Measurements from ENCODE around the gene PVALEF. TPM values are rescaled to one million over a fixed set of nuclear protein-coding genes. Genes with fewer than 3 reads are reported as not detected.
A peak's percentile ranks its signal among the peaks of the same experiment; 100 is the strongest.

The PVALEF gene
- total and polyA plus RNA-seq, 2 donors (not counting 3 experiments of a cell fraction or from before 2014, with no cell fraction given) = not detected

DNA sequence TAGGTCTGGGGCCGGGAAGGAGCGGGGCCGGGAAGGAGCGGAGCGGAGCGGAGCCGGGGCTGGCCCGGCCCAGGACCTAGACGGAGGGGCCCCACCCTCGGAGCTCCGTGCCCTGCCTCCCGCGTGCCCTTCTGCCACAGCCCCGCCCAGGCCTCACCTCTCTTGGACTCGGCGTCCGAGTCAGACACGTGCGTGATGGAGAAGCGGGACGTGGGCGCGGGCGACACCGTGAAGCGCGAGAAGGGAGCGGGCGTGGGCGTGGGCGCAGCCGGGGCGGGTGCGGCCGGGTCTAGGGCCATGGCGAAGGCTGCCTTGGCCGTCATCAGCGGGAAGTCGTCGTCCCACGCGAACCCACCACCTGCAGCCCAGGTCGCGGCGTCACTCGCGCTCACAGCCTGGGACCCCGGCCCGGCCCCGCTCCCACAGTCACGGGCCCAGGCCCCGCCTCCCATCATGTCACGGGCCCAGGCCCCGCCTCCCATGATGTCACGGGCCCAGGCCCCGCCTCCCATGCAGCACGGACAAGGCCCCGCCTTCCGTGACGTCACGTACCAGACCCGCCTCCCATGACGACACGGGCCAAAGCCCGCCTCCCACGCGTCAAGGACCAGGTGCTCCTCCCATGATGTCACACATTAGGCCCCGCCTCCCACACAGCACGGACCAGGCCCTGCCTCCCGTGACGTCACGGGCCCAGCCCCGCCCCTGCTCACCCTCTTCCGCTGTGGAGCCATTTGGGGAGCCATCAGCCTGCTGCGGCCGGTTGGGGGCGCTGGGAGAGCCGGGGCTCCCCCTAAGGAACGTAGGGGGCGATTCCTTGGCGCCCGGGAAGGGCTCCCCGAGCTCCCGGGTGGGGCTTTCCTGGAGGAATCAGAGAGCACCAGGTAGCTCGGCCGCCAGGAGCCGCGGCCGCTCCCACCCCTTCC, 45.8 kb upstream of the PVALEF start:
- TF ChIP-seq JUN (IDR thresholded peaks at IDR 0.05; ENCODE audit: borderline replicate concordance, insufficient read depth, insufficient read length, low read depth) (peak; percentile 44), POLR2A (IDR thresholded peaks at IDR 0.05; ENCODE audit: low read depth, low read length) (no peak), POLR2AphosphoS5 (IDR thresholded peaks at IDR 0.05; ENCODE audit: insufficient read depth, low read depth, low read length) (peak; percentile 33)
- TF ChIP-seq, protein P1, sequence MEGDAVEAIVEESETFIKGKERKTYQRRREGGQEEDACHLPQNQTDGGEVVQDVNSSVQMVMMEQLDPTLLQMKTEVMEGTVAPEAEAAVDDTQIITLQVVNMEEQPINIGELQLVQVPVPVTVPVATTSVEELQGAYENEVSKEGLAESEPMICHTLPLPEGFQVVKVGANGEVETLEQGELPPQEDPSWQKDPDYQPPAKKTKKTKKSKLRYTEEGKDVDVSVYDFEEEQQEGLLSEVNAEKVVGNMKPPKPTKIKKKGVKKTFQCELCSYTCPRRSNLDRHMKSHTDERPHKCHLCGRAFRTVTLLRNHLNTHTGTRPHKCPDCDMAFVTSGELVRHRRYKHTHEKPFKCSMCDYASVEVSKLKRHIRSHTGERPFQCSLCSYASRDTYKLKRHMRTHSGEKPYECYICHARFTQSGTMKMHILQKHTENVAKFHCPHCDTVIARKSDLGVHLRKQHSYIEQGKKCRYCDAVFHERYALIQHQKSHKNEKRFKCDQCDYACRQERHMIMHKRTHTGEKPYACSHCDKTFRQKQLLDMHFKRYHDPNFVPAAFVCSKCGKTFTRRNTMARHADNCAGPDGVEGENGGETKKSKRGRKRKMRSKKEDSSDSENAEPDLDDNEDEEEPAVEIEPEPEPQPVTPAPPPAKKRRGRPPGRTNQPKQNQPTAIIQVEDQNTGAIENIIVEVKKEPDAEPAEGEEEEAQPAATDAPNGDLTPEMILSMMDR (IDR thresholded peaks at IDR 0.05; ENCODE audit: extremely low read depth in 1 of 2, insufficient read depth in 1 of 2, low read depth in 1 of 2, low read length in 2 of 2) = peak in 1 of 2 donors; percentile 24
- no TSS peak for BruUV-seq (replicated peaks)
- Histone ChIP-seq H3K9ac (replicated peaks; ENCODE audit: extremely low read depth, insufficient read depth, low read length) (no peak overlapping the region), H3K4me2 (ENCODE audit: insufficient read depth, low read length) (peak overlapping the region; percentile 26), H3K27me3 (ENCODE audit: control insufficient read depth in 2 of 2, insufficient read depth in 2 of 2, low read length in 2 of 2) (peaks cover 9 to 15% of the 10 kb centered on the region in 2 experiments), H3K4me3 (replicated peaks in 1 of 3; ENCODE audit: insufficient read depth in 1 of 3, low read depth in 1 of 3, low read length in 3 of 3) (peak overlapping the region in 2 of 3 experiments; percentile 10 to 36), H3K27ac (ENCODE audit: insufficient read depth, low read depth, low read length) (no peak overlapping the region), H3K9me1 (replicated peaks; ENCODE audit: control insufficient read depth, extremely low read depth, insufficient read depth, low read length) (no peaks in the 10 kb centered on the region), H3K79me2 (ENCODE audit: control insufficient read depth, insufficient read depth, low read length) (no peaks in the 10 kb centered on the region), H3K9me3 (replicated peaks; ENCODE audit: control insufficient read depth, insufficient read depth, low read length) (no peaks in the 10 kb centered on the region), H2AFZ (ENCODE audit: low read depth, low read length) (peak overlapping the region; percentile 25), H3K4me1 (ENCODE audit: control insufficient read depth, extremely low read depth, insufficient read depth, low read length) (peaks cover 7% of the 10 kb centered on the region), H3K36me3 (ENCODE audit: control insufficient read depth in 2 of 2, extremely low read depth in 1 of 2, insufficient read depth in 2 of 2, low read length in 2 of 2) (no peaks in the 10 kb centered on the region), H4K20me1 (replicated peaks; ENCODE audit: control insufficient read depth, extremely low read depth, insufficient read depth, low read length) (no peaks in the 10 kb centered on the region)
- POLR2A ChIA-PET = no interaction called here
- FAIRE-seq (peak; percentile 92), DNase-seq (ENCODE audit: low read depth, low spot score) (peak; percentile 92)
- dilution Hi-C loops (cut with MboI; ENCODE audit: extremely low pct_ligation_motif_present, low sequenced_read_pairs) = no loop called here
- CTCF ChIA-PET = no interaction called here
- intact Hi-C loops (cut with micrococcal nuclease) = loop anchor here (1.0 kb wide), 1 partner anchor 104 kb away; no protein-coding TSS in a partner anchor

DNA sequence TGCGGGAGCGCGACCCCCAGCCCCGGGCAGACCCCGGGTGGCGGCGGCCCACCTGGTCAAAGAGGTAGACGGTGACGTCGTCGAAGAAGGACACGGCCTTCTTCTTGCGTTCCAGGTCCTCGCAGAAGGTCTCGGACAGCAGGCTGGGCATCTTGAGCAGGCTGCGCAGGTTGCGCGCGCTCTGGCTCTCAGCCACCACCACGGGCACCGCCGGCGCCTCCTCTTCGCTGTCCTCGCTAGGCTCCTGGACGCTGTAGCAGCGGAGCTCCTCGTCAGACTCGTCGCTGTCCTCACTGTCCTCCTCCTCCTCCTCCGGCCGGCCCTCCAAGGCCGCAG, 45.2 kb upstream of the PVALEF start:
- Histone ChIP-seq H3K9me1 (replicated peaks; ENCODE audit: control insufficient read depth, extremely low read depth, insufficient read depth, low read length) (no peaks in the 10 kb centered on the region), H4K20me1 (replicated peaks; ENCODE audit: control insufficient read depth, extremely low read depth, insufficient read depth, low read length) (no peaks in the 10 kb centered on the region), H3K9ac (replicated peaks; ENCODE audit: extremely low read depth, insufficient read depth, low read length) (no peak overlapping the region), H2AFZ (ENCODE audit: low read depth, low read length) (no peak overlapping the region), H3K4me2 (ENCODE audit: insufficient read depth, low read length) (no peak overlapping the region), H3K4me1 (ENCODE audit: control insufficient read depth, extremely low read depth, insufficient read depth, low read length) (peaks cover 7% of the 10 kb centered on the region), H3K27ac (ENCODE audit: insufficient read depth, low read depth, low read length) (no peak overlapping the region), H3K9me3 (replicated peaks; ENCODE audit: control insufficient read depth, insufficient read depth, low read length) (no peaks in the 10 kb centered on the region), H3K4me3 (replicated peaks in 1 of 3; ENCODE audit: insufficient read depth in 1 of 3, low read depth in 1 of 3, low read length in 3 of 3) (no peak overlapping the region), H3K79me2 (ENCODE audit: control insufficient read depth, insufficient read depth, low read length) (no peaks in the 10 kb centered on the region), H3K36me3 (ENCODE audit: control insufficient read depth in 2 of 2, extremely low read depth in 1 of 2, insufficient read depth in 2 of 2, low read length in 2 of 2) (no peaks in the 10 kb centered on the region), H3K27me3 (ENCODE audit: control insufficient read depth in 2 of 2, insufficient read depth in 2 of 2, low read length in 2 of 2) (peaks cover 9 to 15% of the 10 kb centered on the region in 2 experiments)
- TF ChIP-seq MYC (IDR thresholded peaks at IDR 0.05; ENCODE audit: low read depth, low read length) = no peak
- TF ChIP-seq, protein P1 (IDR thresholded peaks at IDR 0.05; ENCODE audit: extremely low read depth in 1 of 2, insufficient read depth in 1 of 2, low read depth in 1 of 2, low read length in 2 of 2) = no peak
- no peak for TF ChIP-seq POLR2A (IDR thresholded peaks at IDR 0.05; ENCODE audit: low read depth, low read length)
- TF ChIP-seq POLR2AphosphoS5 (IDR thresholded peaks at IDR 0.05; ENCODE audit: insufficient read depth, low read depth, low read length) = no peak
- TF ChIP-seq FOS (IDR thresholded peaks at IDR 0.05; ENCODE audit: borderline replicate concordance, insufficient read depth, low read length) = no peak
- TF ChIP-seq JUN (IDR thresholded peaks at IDR 0.05; ENCODE audit: borderline replicate concordance, insufficient read depth, insufficient read length, low read depth) = no peak
- TF ChIP-seq, protein P2, sequence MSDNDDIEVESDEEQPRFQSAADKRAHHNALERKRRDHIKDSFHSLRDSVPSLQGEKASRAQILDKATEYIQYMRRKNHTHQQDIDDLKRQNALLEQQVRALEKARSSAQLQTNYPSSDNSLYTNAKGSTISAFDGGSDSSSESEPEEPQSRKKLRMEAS (IDR thresholded peaks at IDR 0.05; ENCODE audit: insufficient read depth, insufficient read length) = no peak
- no peak for TF ChIP-seq GATA2 (IDR thresholded peaks at IDR 0.05; ENCODE audit: insufficient read depth, insufficient read length, low read depth, low read length)
- no peak for TF ChIP-seq EZH2 (IDR thresholded peaks at IDR 0.05; ENCODE audit: borderline replicate concordance, low read depth, low read length, severe bottlenecking)
- intact Hi-C loops (cut with micrococcal nuclease) (no loop called here), dilution Hi-C loops (cut with MboI; ENCODE audit: extremely low pct_ligation_motif_present, low sequenced_read_pairs) (no loop called here)
- ChIA-PET POLR2A (no interaction called here), CTCF (no interaction called here)
- no peak for DNase-seq (ENCODE audit: low read depth, low spot score)
- no peak for FAIRE-seq
- BruUV-seq (replicated peaks) = no TSS peak
